GM12891 (cell line): ENCODE data around the gene CCDC9B.

Experiments used
- PAX5 ChIP-seq: IDR thresholded peaks from 2 replicates; pipeline ENCODE4 v1.6.1; 2011; ENCODE audit warnings: low read length, moderate library complexity, mild to moderate bottlenecking; ENCODE audit not compliant: insufficient read depth, severe bottlenecking
- POLR2A ChIP-seq: IDR thresholded peaks from 2 replicates; pipeline ENCODE4 v1.6.1; 2011; ENCODE audit warnings: low read depth, low read length, control low read depth
- POLR2AphosphoS5 ChIP-seq: IDR thresholded peaks from 2 replicates; pipeline ENCODE4 v1.6.1; 2011; ENCODE audit warnings: low read depth, low read length, control low read depth
- SPI1 ChIP-seq: IDR thresholded peaks from 2 replicates; pipeline ENCODE4 v1.6.1; 2011; ENCODE audit warnings: low read depth, low read length, control low read depth
- TAF1 ChIP-seq: IDR thresholded peaks from 2 replicates; pipeline ENCODE4 v1.6.1; 2011; ENCODE audit warnings: low read depth, low read length, control low read depth

DNA sequence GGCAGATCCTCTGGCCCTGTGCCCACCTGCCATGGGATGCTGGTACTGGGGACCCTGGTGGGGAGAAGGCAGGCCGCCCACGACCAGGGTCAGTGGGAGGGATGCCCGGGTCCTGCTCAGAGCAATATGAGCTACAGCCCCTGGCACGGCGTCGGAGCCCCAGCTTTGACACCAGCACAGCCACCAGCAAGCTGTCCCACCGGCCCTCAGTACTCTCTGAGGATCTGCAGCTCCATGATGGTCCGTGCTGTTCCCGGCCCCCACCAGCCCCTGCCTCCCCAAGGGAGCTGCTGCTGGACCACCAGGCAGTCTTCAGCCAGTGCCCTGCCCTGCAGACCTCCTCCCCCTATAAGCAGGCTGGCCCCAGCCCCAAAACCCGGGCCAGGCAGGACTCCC lies 28.7 kb upstream of the CCDC9B start:
- TF ChIP-seq POLR2A (no peak), SPI1 (no peak), TAF1 (no peak), POLR2AphosphoS5 (no peak), PAX5 (no peak)
